PC-3 (cell line): ENCODE data around the gene NLRP6. TPM values are rescaled to one million over a fixed set of nuclear protein-coding genes. Genes with fewer than 3 reads are reported as not detected.
"Not testable (repeated sequence)": the region's sequence is repeated elsewhere in the genome, so short reads cannot be mapped to it uniquely, and the experiment has no call there.

Experiments used
- ATAC-seq: fragments of 200-7000 bp; cut with Tn5 transposase; 2 replicates; pipeline ENCODE4 v1.9.1; 2020; ENCODE audit warnings: mild to moderate bottlenecking, moderate library complexity
- BruUV-seq: library from RNA; stranded (reverse); fragments of 400-500 nt; replicated peaks from 2 replicates; lab custom pipeline; 2021; lab: Mats Ljungman, UMichigan
- CTCF ChIA-PET: fragments of 300-600 bp; sonication (Branson Sonifier 250); formaldehyde crosslinking; loops from one replicate; lab custom pipeline; 2022; ENCODE audit warnings: antibody characterized with exemption; lab: Charles Lee
- POLR2A ChIA-PET: fragments of 300-600 bp; sonication (Branson Sonifier 250); formaldehyde crosslinking; loops from one replicate; lab custom pipeline; 2022; ENCODE audit warnings: antibody characterized with exemption; ENCODE audit not compliant: unreplicated experiment; lab: Charles Lee
- DNase-seq: peaks from one replicate; pipeline ENCODE4 v3.0.0-alpha.2; 2015
- H2AFZ ChIP-seq: fragments of 300-600 bp; sonication (generic); 2 replicates; pipeline ENCODE4 v1.6.0; 2016; ENCODE audit warnings: antibody characterized with exemption, low read length
- H3F3A ChIP-seq: fragments of 300-600 bp; sonication (generic); one replicate; pipeline ENCODE4 v1.6.0; 2017; ENCODE audit warnings: antibody characterized with exemption, low read length, control low read depth, mild to moderate bottlenecking; ENCODE audit not compliant: unreplicated experiment
- H3K27ac ChIP-seq: fragments of 300-600 bp; sonication (generic); 2 replicates; pipeline ENCODE4 v1.5.1; 2016; ENCODE audit warnings: mild to moderate bottlenecking, low read length
- H3K27me3 ChIP-seq: fragments of 300-600 bp; sonication (generic); 2 replicates; pipeline ENCODE4 v1.6.1; 2016; ENCODE audit warnings: low read length, mixed read lengths
- H3K36me3 ChIP-seq: fragments of 300-600 bp; sonication (generic); 2 replicates; pipeline ENCODE4 v1.6.1; 2016; ENCODE audit warnings: low read depth, mixed run types, low read length, mixed read lengths
- H3K4me1 ChIP-seq: fragments of 300-600 bp; sonication (generic); 2 replicates; pipeline ENCODE4 v1.5.1; 2016; ENCODE audit warnings: low read length; ENCODE audit not compliant: insufficient read depth
- H3K4me2 ChIP-seq: fragments of 300-600 bp; sonication (generic); 2 replicates; pipeline ENCODE4 v1.6.0; 2016; ENCODE audit warnings: low read length
- H3K4me3 ChIP-seq: fragments of 300-600 bp; sonication (generic); 2 replicates; pipeline ENCODE4 v1.5.1; 2016; ENCODE audit warnings: mild to moderate bottlenecking, low read length, mixed read lengths
- H3K79me2 ChIP-seq: fragments of 300-600 bp; sonication (generic); 2 replicates; pipeline ENCODE4 v1.6.1; 2017; ENCODE audit warnings: low read length, mixed read lengths
- H3K9ac ChIP-seq: fragments of 300-600 bp; sonication (generic); 2 replicates; pipeline ENCODE4 v1.6.0; 2016; ENCODE audit warnings: mild to moderate bottlenecking, low read length
- H3K9me2 ChIP-seq: fragments of 300-600 bp; sonication (generic); replicated peaks from 2 replicates; pipeline ENCODE4 v1.6.1; 2016; ENCODE audit warnings: mixed run types, low read length, mixed read lengths
- H3K9me3 ChIP-seq: fragments of 300-600 bp; sonication (generic); 2 replicates; pipeline ENCODE4 v1.6.1; 2016; ENCODE audit warnings: low read length, mixed read lengths
- H4K20me1 ChIP-seq: fragments of 300-600 bp; sonication (generic); 2 replicates; pipeline ENCODE4 v1.6.1; 2016; ENCODE audit warnings: low read length, mixed read lengths
- CTCF ChIP-seq: fragments of 300-600 bp; sonication (generic); conservative IDR thresholded peaks from 2 replicates; pipeline ENCODE4 v1.5.1; 2017; ENCODE audit warnings: antibody characterized with exemption, low read depth, mild to moderate bottlenecking, low read length
- EZH2 ChIP-seq: fragments of 300-600 bp; sonication (generic); IDR thresholded peaks from one replicate; pipeline ENCODE4 v1.6.1; 2017; ENCODE audit warnings: antibody characterized with exemption, mild to moderate bottlenecking, low read length; ENCODE audit not compliant: unreplicated experiment
- EZH2phosphoT487 ChIP-seq: fragments of 300-600 bp; sonication (generic); IDR thresholded peaks from 2 replicates; pipeline ENCODE4 v1.6.1; 2018; ENCODE audit warnings: mild to moderate bottlenecking, antibody characterized with exemption, low read length, borderline replicate concordance
- intact Hi-C: fragments of 100-400 bp; cut with micrococcal nuclease; formaldehyde crosslinking; loops from 2 replicates; pipeline ENCODE4 v1.9.0; 2023
- total RNA-seq: library from RNA; depleted of rRNA; stranded (reverse); fragments of >200 nt; gene quantifications from 2 replicates; pipeline ENCODE4 v1.2.3, GENCODE V29; 2014

NLRP6 gene
- total RNA-seq, 1 experiment from 2014 or later = not detected

- no peaks in the 10 kb centered on the region for H3F3A ChIP-seq
- no peaks in the 10 kb centered on the region for H4K20me1 ChIP-seq
- no peaks in the 10 kb centered on the region for H3K9me2 ChIP-seq
- BruUV-seq = no TSS peak
- CTCF ChIA-PET = no interaction called here
- H2AFZ ChIP-seq = no peak overlapping the region
- ATAC-seq = no peak
- H3K4me1 ChIP-seq = no peaks in the 10 kb centered on the region
- no peak overlapping the region for H3K4me2 ChIP-seq
- H3K27ac ChIP-seq = no peak overlapping the region
- no peaks in the 10 kb centered on the region for H3K27me3 ChIP-seq
- H3K9me3 ChIP-seq = no peaks in the 10 kb centered on the region
- intact Hi-C loops = no loop called here
- no peak for DNase-seq
- H3K9ac ChIP-seq = no peak overlapping the region
- H3K4me3 ChIP-seq = no peak overlapping the region
- H3K79me2 ChIP-seq = no peaks in the 10 kb centered on the region
- POLR2A ChIA-PET = no interaction called here
- TF ChIP-seq EZH2phosphoT487 (no peak), EZH2 (no peak)
- H3K36me3 ChIP-seq = no peaks in the 10 kb centered on the region
Measured at GRCh38 chr11:327581-327923, 49.3 kb downstream of the NLRP6 start.

GRCh38 chr11:328012-328411 is 49.8 kb downstream of the NLRP6 start:
- no peak for ATAC-seq
- H3K27me3 ChIP-seq = no peaks in the 10 kb centered on the region
- DNase-seq = no peak
- CTCF ChIA-PET = no interaction called here
- no peaks in the 10 kb centered on the region for H3K9me2 ChIP-seq
- POLR2A ChIA-PET = no interaction called here
- H4K20me1 ChIP-seq = no peaks in the 10 kb centered on the region
- no peak overlapping the region for H3K4me2 ChIP-seq
- no peaks in the 10 kb centered on the region for H3K9me3 ChIP-seq
- H2AFZ ChIP-seq = no peak overlapping the region
- BruUV-seq = no TSS peak
- no peak for TF ChIP-seq EZH2
- TF ChIP-seq EZH2phosphoT487 = no peak
- TF ChIP-seq CTCF = no peak
- H3K4me3 ChIP-seq = no peak overlapping the region
- H3K4me1 ChIP-seq = no peaks in the 10 kb centered on the region
- no peak overlapping the region for H3K27ac ChIP-seq
- no peak overlapping the region for H3K9ac ChIP-seq
- H3K36me3 ChIP-seq = no peaks in the 10 kb centered on the region
- H3F3A ChIP-seq = no peaks in the 10 kb centered on the region
- intact Hi-C loops = no loop called here
- no peaks in the 10 kb centered on the region for H3K79me2 ChIP-seq

DNA sequence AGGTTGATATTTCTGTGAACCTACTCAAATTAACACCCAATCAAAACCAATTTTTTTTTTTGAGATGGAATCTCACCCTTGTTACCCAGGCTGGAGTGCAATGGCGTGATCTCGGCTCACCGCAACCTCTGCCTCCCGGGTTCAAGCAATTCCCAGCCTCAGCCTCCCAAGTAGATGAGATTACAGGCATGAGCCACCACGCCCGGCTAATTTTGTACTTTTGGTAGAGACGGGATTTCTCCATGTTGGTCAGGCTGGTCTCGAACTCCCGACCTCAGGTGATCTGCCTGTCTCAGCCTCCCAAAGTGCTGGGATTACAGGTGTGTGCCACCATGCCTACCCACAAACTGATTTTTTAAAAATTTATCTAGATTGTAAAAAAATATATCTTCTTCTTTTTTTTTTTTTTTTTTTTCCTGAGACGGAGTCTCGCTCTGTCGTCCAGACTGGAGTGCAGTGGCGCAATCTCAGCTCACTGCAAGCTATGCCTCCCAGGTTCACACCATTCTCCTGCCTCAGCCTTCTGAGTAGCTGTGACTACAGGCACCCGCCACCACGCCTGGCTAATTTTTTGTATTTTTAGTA is 50.4 kb downstream of the NLRP6 start:
- ATAC-seq, H3K36me3 ChIP-seq, CTCF ChIA-PET, BruUV-seq, H3K4me3 ChIP-seq, H3K27ac ChIP-seq, H3K79me2 ChIP-seq, H3K9me2 ChIP-seq, DNase-seq, H3K9ac ChIP-seq, H3K9me3 ChIP-seq, intact Hi-C loops, H4K20me1 ChIP-seq, POLR2A ChIA-PET, H3K4me2 ChIP-seq, H3K27me3 ChIP-seq, H3K4me1 ChIP-seq, H2AFZ ChIP-seq, H3F3A ChIP-seq: not testable (repeated sequence)

- Histone ChIP-seq H3K9ac (no peak overlapping the region), H3F3A (no peaks in the 10 kb centered on the region), H3K27me3 (no peaks in the 10 kb centered on the region), H3K79me2 (no peaks in the 10 kb centered on the region), H2AFZ (no peak overlapping the region), H3K4me3 (no peak overlapping the region), H3K27ac (no peak overlapping the region), H3K4me1 (no peaks in the 10 kb centered on the region), H4K20me1 (no peaks in the 10 kb centered on the region), H3K36me3 (no peaks in the 10 kb centered on the region), H3K9me2 (no peaks in the 10 kb centered on the region), H3K4me2 (no peak overlapping the region), H3K9me3 (no peaks in the 10 kb centered on the region)
- BruUV-seq = no TSS peak
- no peak for ATAC-seq
- ChIA-PET CTCF (no interaction called here), POLR2A (no interaction called here)
- no peak for DNase-seq
- no peak for TF ChIP-seq EZH2
- TF ChIP-seq EZH2phosphoT487 = no peak
- TF ChIP-seq CTCF = no peak
- intact Hi-C loops = no loop called here
Measured at GRCh38 chr11:329886-330253, 51.7 kb downstream of the NLRP6 start.
